Mesenchymal stem cell (in vitro differentiated cells and primary cell): ENCODE measurements around the gene KIAA1328.

Experiments
- DNase-seq: peaks from one replicate; pipeline ENCODE4 v3.0.0-alpha.2; 2013
- H2AFZ ChIP-seq: one replicate; pipeline ENCODE4 v1.6.1; 2013; ENCODE audit warnings: low read depth, mild to moderate bottlenecking, control low read depth, inconsistent platforms, low read length, moderate library complexity
- H2AK5ac ChIP-seq: 2 replicates; pipeline ENCODE4 v1.6.1; 2013; ENCODE audit warnings: low read length, moderate library complexity, mild to moderate bottlenecking, inconsistent platforms; ENCODE audit not compliant: severe bottlenecking
- H2BK120ac ChIP-seq: one replicate; pipeline ENCODE4 v1.6.1; 2013; ENCODE audit warnings: low read depth, mild to moderate bottlenecking, inconsistent platforms, low read length, moderate library complexity
- H2BK12ac ChIP-seq, 2 experiments: one replicate each; pipeline ENCODE4 v1.6.1; 2013; ENCODE audit warnings: inconsistent platforms in 2 of 2, low read length in 2 of 2, mild to moderate bottlenecking in 2 of 2, moderate library complexity in 2 of 2, control low read depth in 1 of 2
- H2BK15ac ChIP-seq: one replicate; pipeline ENCODE4 v1.6.1; 2013; ENCODE audit warnings: mild to moderate bottlenecking, low read depth, inconsistent platforms; ENCODE audit not compliant: poor library complexity, severe bottlenecking
- H2BK5ac ChIP-seq: 2 replicates; pipeline ENCODE4 v1.6.1; 2013; ENCODE audit warnings: low read depth, mild to moderate bottlenecking, low read length, control low read depth, inconsistent platforms; ENCODE audit not compliant: poor library complexity, severe bottlenecking
- H3K14ac ChIP-seq, 2 experiments: one replicate each; pipeline ENCODE4 v1.6.1; 2013; ENCODE audit warnings: inconsistent platforms in 2 of 2, low read length in 2 of 2, control low read depth in 1 of 2, mild to moderate bottlenecking in 1 of 2, moderate library complexity in 1 of 2
- H3K18ac ChIP-seq, 2 experiments: one replicate each; pipeline ENCODE4 v1.6.1; 2013; ENCODE audit warnings: inconsistent platforms in 2 of 2, low read length in 2 of 2, control low read depth in 1 of 2, low read depth in 1 of 2, mild to moderate bottlenecking in 1 of 2
- H3K23ac ChIP-seq, 2 experiments: one replicate each; pipeline ENCODE4 v1.6.1; 2013; ENCODE audit warnings: inconsistent platforms in 2 of 2, low read length in 2 of 2, mild to moderate bottlenecking in 2 of 2, moderate library complexity in 2 of 2, control low read depth in 1 of 2
- H3K27ac ChIP-seq: 2 replicates; pipeline ENCODE4 v1.5.1; 2013; ENCODE audit warnings: mild to moderate bottlenecking, moderate library complexity, low read length, control low read depth, inconsistent platforms; ENCODE audit not compliant: poor library complexity, severe bottlenecking
- H3K27me3 ChIP-seq, 2 experiments: 2 replicates each; pipeline versions ENCODE4 v1.6.1 to v1.7.0; 2013; ENCODE audit warnings: low read length in 2 of 2, mild to moderate bottlenecking in 2 of 2, moderate library complexity in 2 of 2, control low read depth in 1 of 2, inconsistent platforms in 1 of 2; ENCODE audit not compliant: control insufficient read depth in 1 of 2, insufficient read depth in 1 of 2
- H3K36me3 ChIP-seq, 2 experiments: 2 replicates each; pipeline versions ENCODE4 v1.6.1 to v1.7.0; 2013; ENCODE audit warnings: low read length in 2 of 2, control low read depth in 1 of 2, inconsistent platforms in 1 of 2, low read depth in 1 of 2, mild to moderate bottlenecking in 1 of 2; ENCODE audit not compliant: insufficient read depth in 2 of 2, control insufficient read depth in 1 of 2
- H3K4ac ChIP-seq, 2 experiments: one replicate each; pipeline ENCODE4 v1.6.1; 2013; ENCODE audit warnings: inconsistent platforms in 2 of 2, low read length in 2 of 2, mild to moderate bottlenecking in 2 of 2, moderate library complexity in 2 of 2, control low read depth in 1 of 2, low read depth in 1 of 2
- H3K4me1 ChIP-seq: 2 replicates; pipeline ENCODE4 v1.6.1; 2013; ENCODE audit warnings: low read depth, low read length, control low read depth; ENCODE audit not compliant: control insufficient read depth, insufficient read depth
- H3K4me2 ChIP-seq: 2 replicates; pipeline ENCODE4 v1.6.1; 2013; ENCODE audit warnings: low read length, mild to moderate bottlenecking, inconsistent platforms; ENCODE audit not compliant: poor library complexity, severe bottlenecking
- H3K4me3 ChIP-seq, 2 experiments: 2 replicates each; pipeline versions ENCODE4 v1.5.1 to v1.7.0; 2013; ENCODE audit warnings: low read length in 2 of 2, mild to moderate bottlenecking in 2 of 2, control low read depth in 1 of 2, low read depth in 1 of 2; ENCODE audit not compliant: insufficient read depth in 1 of 2
- H3K79me1 ChIP-seq: replicated peaks from 2 replicates; pipeline ENCODE4 v1.6.1; 2013; ENCODE audit warnings: mild to moderate bottlenecking, control low read depth, low read length, inconsistent platforms; ENCODE audit not compliant: poor library complexity, severe bottlenecking
- H3K9ac ChIP-seq: 2 replicates; pipeline ENCODE4 v1.7.0; 2013; ENCODE audit warnings: mild to moderate bottlenecking, low read length, moderate library complexity
- H3K9me3 ChIP-seq: 2 replicates; pipeline ENCODE4 v1.7.0; 2013; ENCODE audit warnings: mild to moderate bottlenecking, low read length; ENCODE audit not compliant: control insufficient read depth
- H4K8ac ChIP-seq: one replicate; pipeline ENCODE4 v1.6.1; 2013; ENCODE audit warnings: inconsistent platforms, mild to moderate bottlenecking, low read length, moderate library complexity
- H4K91ac ChIP-seq: one replicate; pipeline ENCODE4 v1.6.1; 2013; ENCODE audit warnings: mild to moderate bottlenecking, low read length, inconsistent platforms
- WGBS: methylation state at CpG from one replicate; pipeline ENCODE4 v1.1.7; 2013; ENCODE audit warnings: mixed read lengths; 5-methylcytosine and 5-hydroxymethylcytosine counted together

Gene KIAA1328

DNA sequence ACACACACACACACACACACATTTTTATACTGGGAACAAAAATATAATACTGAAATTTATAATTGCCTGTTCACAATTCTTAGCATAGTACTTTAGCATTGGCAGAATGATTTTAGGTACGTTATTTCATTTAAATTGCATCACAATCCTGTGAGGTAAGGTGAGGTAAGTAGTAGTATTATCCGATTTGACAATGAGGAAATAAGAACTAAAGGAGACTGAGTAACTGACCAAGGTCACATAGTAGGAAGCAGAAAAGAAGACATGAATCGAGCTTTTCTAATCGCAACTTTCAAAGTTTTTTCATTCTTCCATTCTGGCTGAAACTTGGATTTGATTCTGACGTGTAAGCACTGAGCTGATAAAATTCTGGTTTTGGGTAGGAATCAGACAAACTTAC lies 351.2 kb downstream of the KIAA1328 start:
- H3K4me2 ChIP-seq: no peak overlapping the region
- no peak overlapping the region for H2BK12ac ChIP-seq
- no peak overlapping the region for H3K23ac ChIP-seq
- no peak overlapping the region for H2BK15ac ChIP-seq
- H3K9ac ChIP-seq: no peak overlapping the region
- DNase-seq: no peak
- no peak overlapping the region for H3K14ac ChIP-seq
- H4K91ac ChIP-seq: no peak overlapping the region
- no peak overlapping the region for H2AFZ ChIP-seq
- no peak overlapping the region for H3K18ac ChIP-seq
- H3K4me3 ChIP-seq: no peak overlapping the region
- WGBS: 99% methylated on average over 5 of the region's 5 CpGs
- H2BK5ac ChIP-seq: no peak overlapping the region
- H4K8ac ChIP-seq: no peak overlapping the region
- no peaks in the 10 kb centered on the region for H3K4me1 ChIP-seq
- H2BK120ac ChIP-seq: no peak overlapping the region
- no peak overlapping the region for H2AK5ac ChIP-seq
- H3K79me1 ChIP-seq: peaks cover 1% of the 10 kb centered on the region
- H3K27ac ChIP-seq: no peak overlapping the region
- no peaks in the 10 kb centered on the region for H3K36me3 ChIP-seq
- no peak overlapping the region for H3K4ac ChIP-seq
- no peaks in the 10 kb centered on the region for H3K27me3 ChIP-seq
- H3K9me3 ChIP-seq: no peaks in the 10 kb centered on the region

DNA sequence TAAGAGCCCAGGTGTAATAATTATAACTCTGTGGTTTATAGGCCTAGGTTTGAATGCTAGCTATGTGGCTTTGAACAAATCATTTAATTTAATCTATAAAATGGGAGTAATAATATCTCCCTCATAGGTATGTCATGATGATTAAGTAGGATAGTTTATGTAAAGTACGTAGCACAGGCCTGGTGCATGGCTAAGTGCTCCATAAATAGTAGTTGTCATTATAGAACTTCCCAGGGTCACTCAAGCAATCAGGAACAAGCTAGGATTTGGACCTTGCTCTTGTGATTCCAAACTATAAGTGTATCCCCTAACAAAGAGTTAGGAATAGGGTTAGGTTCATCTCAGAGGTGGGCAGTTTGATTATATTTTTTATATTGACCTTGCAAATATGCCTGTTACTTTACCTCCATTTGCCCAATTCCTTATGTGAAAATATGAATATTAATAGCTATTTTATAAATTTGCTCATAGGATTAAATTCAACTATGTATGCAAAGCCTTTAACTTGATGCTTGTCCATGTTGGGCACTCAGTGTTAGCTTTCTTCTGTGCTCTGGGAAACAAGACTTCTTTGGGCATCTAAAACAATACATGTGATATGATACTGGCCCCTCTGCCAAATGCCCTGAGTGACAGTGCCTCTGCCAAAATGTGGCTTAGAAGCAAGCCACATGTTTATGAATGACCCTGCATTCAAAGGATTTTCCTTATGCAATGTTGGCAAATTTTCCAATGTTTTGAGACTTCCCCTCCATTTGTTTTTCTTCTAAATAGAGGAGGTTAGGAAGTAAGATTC lies 353.6 kb downstream of the KIAA1328 start:
- Histone ChIP-seq H2BK5ac (no peak overlapping the region), H3K23ac (no peak overlapping the region), H2AFZ (no peak overlapping the region), H3K4me3 (no peak overlapping the region), H4K91ac (no peak overlapping the region), H2BK120ac (no peak overlapping the region), H3K18ac (no peak overlapping the region), H3K9me3 (no peaks in the 10 kb centered on the region), H3K36me3 (no peaks in the 10 kb centered on the region), H3K4ac (no peak overlapping the region), H3K9ac (no peak overlapping the region), H4K8ac (no peak overlapping the region), H3K79me1 (peaks cover 1% of the 10 kb centered on the region), H2BK12ac (no peak overlapping the region), H3K4me2 (no peak overlapping the region), H3K14ac (no peak overlapping the region), H3K27ac (no peak overlapping the region), H2BK15ac (no peak overlapping the region), H3K4me1 (no peaks in the 10 kb centered on the region), H2AK5ac (no peak overlapping the region), H3K27me3 (no peaks in the 10 kb centered on the region)
- 88% methylated on average over 1 of the region's 1 CpG for WGBS
- no peak for DNase-seq

GRCh38 chr18:37184209-37184868 lies 355.4 kb downstream of the KIAA1328 start:
- H3K4me1 ChIP-seq: no peaks in the 10 kb centered on the region
- no peak for DNase-seq
- H2BK12ac ChIP-seq: no peak overlapping the region
- no peak overlapping the region for H3K14ac ChIP-seq
- no peak overlapping the region for H3K18ac ChIP-seq
- H2BK5ac ChIP-seq: no peak overlapping the region
- H3K36me3 ChIP-seq: no peaks in the 10 kb centered on the region
- H3K27ac ChIP-seq: no peak overlapping the region
- no peak overlapping the region for H2AFZ ChIP-seq
- H3K27me3 ChIP-seq: no peaks in the 10 kb centered on the region
- H4K91ac ChIP-seq: no peak overlapping the region
- no peak overlapping the region for H3K4me2 ChIP-seq
- H3K4ac ChIP-seq: no peak overlapping the region
- WGBS: 83% methylated on average over 3 of the region's 4 CpGs
- no peaks in the 10 kb centered on the region for H3K9me3 ChIP-seq
- no peak overlapping the region for H3K9ac ChIP-seq
- no peak overlapping the region for H2BK15ac ChIP-seq
- no peak overlapping the region for H3K23ac ChIP-seq
- no peak overlapping the region for H2BK120ac ChIP-seq
- H3K79me1 ChIP-seq: peaks cover 1% of the 10 kb centered on the region
- no peak overlapping the region for H4K8ac ChIP-seq
- H2AK5ac ChIP-seq: no peak overlapping the region
- no peak overlapping the region for H3K4me3 ChIP-seq

GRCh38 chr18:37188016-37188791 lies 359.3 kb downstream of the KIAA1328 start:
- 92% methylated on average over 3 of the region's 4 CpGs for WGBS

More at GRCh38 chr18:37188016-37188791, 359.3 kb downstream of the KIAA1328 start:
- Histone ChIP-seq H3K36me3 (no peaks in the 10 kb centered on the region), H3K27me3 (no peaks in the 10 kb centered on the region), H3K18ac (no peak overlapping the region), H3K14ac (no peak overlapping the region), H2BK120ac (no peak overlapping the region), H2AFZ (no peak overlapping the region), H3K79me1 (no peaks in the 10 kb centered on the region), H2BK5ac (no peak overlapping the region), H3K4me2 (no peak overlapping the region), H2BK12ac (no peak overlapping the region), H3K27ac (no peak overlapping the region), H4K8ac (no peak overlapping the region), H4K91ac (no peak overlapping the region), H2BK15ac (no peak overlapping the region), H3K4ac (no peak overlapping the region), H3K23ac (no peak overlapping the region), H3K4me1 (no peaks in the 10 kb centered on the region), H3K9me3 (no peaks in the 10 kb centered on the region), H3K4me3 (no peak overlapping the region), H2AK5ac (no peak overlapping the region), H3K9ac (no peak overlapping the region)
- no peak for DNase-seq
